Testis (tissue), 2 donors: ENCODE results near the gene ATP6V1B1.

Experiments used
- POLR2A ChIP-seq: fragments of 450-650 bp; IDR thresholded peaks from one replicate; pipeline ENCODE4 v1.6.1; 2017; ENCODE audit warnings: antibody characterized with exemption, mild to moderate bottlenecking, moderate library complexity
- TF ChIP-seq, protein P1 (sequence below), 3 experiments: fragments of 450-650 bp in 2 of 3; fragments of 200-600 bp in 1 of 3; sonication (generic) in 1 of 3; IDR thresholded peaks; one replicate each; pipeline ENCODE4 v1.5.1; 2016 to 2019; ENCODE audit warnings: antibody characterized with exemption in 3 of 3, mild to moderate bottlenecking in 2 of 3, moderate library complexity in 1 of 3

DNA sequence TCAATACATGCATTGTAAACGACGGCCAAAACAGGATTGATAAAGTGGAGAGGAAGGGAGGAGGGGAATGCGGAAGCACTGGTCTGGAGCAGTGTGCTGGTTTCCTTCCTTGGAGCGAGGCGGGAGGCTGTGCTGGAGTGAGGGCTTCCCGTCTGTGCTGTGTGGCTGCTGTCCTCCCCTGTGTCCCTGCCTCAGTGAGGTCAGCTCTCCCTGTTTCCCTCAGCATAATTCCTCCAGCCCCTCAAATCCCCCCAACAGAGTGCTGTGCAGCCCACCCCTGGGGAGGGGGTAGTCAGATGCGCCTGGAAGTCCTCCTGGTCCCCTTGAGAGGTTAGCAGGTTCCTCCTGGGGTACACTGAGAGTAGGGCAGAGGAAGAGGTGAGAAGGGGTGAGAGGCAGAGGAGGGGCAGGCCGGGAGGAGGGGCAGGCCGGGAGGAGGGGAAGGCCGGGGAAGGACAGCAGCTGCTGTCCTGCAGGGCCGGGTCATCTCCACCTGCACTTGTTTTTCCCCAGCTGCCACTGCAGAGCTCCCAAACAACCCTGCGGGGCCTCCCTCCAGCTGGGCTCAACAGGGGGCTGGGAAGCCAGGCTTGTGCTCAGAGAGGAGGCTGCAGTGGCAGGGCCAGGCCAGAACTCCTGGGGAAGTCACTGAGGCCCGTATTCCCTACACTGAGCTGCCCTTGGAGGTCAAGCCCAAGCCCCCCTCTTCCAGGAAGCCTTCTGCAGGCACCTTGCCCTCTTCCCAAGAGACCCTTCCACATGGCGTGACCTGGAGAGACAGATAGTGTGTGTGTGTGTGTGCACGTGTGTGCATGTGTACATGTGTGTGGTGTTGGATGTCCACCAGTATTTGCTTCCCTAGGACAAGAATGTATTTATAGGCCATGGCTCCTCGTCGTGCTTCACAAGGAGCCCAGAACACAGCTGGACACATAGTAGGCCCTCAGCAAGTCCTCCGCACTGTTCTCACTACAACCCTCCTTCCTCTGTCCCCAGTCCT is 13.2 kb upstream of the ATP6V1B1 start:
- TF ChIP-seq, protein P1, sequence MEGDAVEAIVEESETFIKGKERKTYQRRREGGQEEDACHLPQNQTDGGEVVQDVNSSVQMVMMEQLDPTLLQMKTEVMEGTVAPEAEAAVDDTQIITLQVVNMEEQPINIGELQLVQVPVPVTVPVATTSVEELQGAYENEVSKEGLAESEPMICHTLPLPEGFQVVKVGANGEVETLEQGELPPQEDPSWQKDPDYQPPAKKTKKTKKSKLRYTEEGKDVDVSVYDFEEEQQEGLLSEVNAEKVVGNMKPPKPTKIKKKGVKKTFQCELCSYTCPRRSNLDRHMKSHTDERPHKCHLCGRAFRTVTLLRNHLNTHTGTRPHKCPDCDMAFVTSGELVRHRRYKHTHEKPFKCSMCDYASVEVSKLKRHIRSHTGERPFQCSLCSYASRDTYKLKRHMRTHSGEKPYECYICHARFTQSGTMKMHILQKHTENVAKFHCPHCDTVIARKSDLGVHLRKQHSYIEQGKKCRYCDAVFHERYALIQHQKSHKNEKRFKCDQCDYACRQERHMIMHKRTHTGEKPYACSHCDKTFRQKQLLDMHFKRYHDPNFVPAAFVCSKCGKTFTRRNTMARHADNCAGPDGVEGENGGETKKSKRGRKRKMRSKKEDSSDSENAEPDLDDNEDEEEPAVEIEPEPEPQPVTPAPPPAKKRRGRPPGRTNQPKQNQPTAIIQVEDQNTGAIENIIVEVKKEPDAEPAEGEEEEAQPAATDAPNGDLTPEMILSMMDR (IDR thresholded peaks at IDR 0.05): no peak
- TF ChIP-seq POLR2A: no peak
